ENCODE data around the gene TCAP.
A peak's percentile ranks its signal among the peaks of the same experiment; 100 is the strongest.

The TCAP gene

DNA sequence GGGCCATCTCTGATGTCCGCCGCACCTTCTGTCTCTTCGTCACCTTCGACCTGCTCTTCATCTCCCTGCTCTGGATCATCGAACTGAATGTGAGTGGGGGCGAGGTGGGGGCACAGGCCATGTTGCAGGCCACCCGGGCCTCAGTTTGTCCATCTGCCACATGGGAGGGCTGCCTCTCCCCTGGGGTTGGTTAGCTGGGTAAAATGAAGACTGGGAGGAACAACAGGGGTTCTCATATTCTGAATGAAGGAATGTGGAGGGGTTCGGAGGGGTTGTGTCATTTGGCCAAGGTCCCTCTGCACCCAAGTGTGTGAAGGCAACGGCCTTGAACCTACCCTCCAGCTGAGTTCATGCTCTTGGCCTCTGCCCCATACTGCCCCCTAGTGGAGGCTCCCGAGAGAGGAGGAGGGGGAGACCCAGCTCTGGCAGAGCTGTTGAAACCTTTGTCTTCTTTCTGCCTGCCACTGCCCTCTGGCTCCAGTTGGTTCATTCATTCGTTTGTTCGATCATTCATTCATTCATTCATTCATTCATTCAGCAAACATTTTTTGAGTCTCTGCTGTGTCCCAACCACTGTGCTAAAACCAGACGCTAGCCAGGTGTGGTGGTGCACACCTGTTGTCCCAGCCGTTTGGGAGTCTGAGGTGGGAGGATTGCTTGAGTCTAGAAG, 11.4 kb upstream of the TCAP start:
- no CpG with 5 or more reads among the region's 14 CpGs for WGBS (ENCODE audit: extremely low coverage, insufficient coverage, insufficient read length)
- H3K14ac ChIP-seq (ENCODE audit: low read length): no peak overlapping the region
- H3K79me2 ChIP-seq (ENCODE audit: control insufficient read depth, insufficient read depth, low read length, poor library complexity): no peaks in the 10 kb centered on the region
- H2BK120ac ChIP-seq (ENCODE audit: insufficient read depth, low read length, poor library complexity): no peak overlapping the region
- H3K4me1 ChIP-seq (ENCODE audit: control insufficient read depth in 1 of 2, insufficient read depth in 2 of 2, low read length in 2 of 2): peaks cover 4 to 8% of the 10 kb centered on the region in 2 experiments
- no peak overlapping the region for H3K9ac ChIP-seq (ENCODE audit: low read length)
- no peak overlapping the region for H3K4me2 ChIP-seq (ENCODE audit: low read length)
- no peak overlapping the region for H4K8ac ChIP-seq (ENCODE audit: low read depth, low read length)
- H2BK12ac ChIP-seq (ENCODE audit: low read length): no peak overlapping the region
- H3K9me3 ChIP-seq (ENCODE audit: insufficient read depth, low read depth, low read length): no peaks in the 10 kb centered on the region
- H2AK5ac ChIP-seq (ENCODE audit: low read length): no peak overlapping the region
- no peak overlapping the region for H2BK5ac ChIP-seq (ENCODE audit: low read depth, low read length, poor library complexity)
- H3K79me1 ChIP-seq (ENCODE audit: low read length): no peaks in the 10 kb centered on the region
- no peak overlapping the region for H3K23ac ChIP-seq (ENCODE audit: low read length)
- peak in 1 of 2 donors; percentile 70 for DNase-seq
- H3K36me3 ChIP-seq (ENCODE audit: control insufficient read depth in 1 of 2, insufficient read depth in 2 of 2, low read length in 2 of 2): peaks cover 10 to 18% of the 10 kb centered on the region in 2 experiments
- H2AFZ ChIP-seq (ENCODE audit: insufficient read depth, low read length, poor library complexity): no peak overlapping the region
- no peak overlapping the region for H3K4me3 ChIP-seq (ENCODE audit: low read depth, low read length)
- H3K27me3 ChIP-seq (ENCODE audit: insufficient read depth, low read length): no peaks in the 10 kb centered on the region
- H4K12ac ChIP-seq (ENCODE audit: low read depth, low read length): no peak overlapping the region
- H3K18ac ChIP-seq (ENCODE audit: low read length): no peak overlapping the region
- H3K4ac ChIP-seq (ENCODE audit: low read depth, low read length): no peak overlapping the region
- no peak overlapping the region for H3K27ac ChIP-seq (ENCODE audit: low read depth, low read length)
- no peak overlapping the region for H4K91ac ChIP-seq (ENCODE audit: low read depth, low read length)

GRCh38 chr17:39655105-39655504, 10.0 kb upstream of the TCAP start:
- H4K12ac ChIP-seq (ENCODE audit: low read depth, low read length): no peak overlapping the region
- H4K91ac ChIP-seq (ENCODE audit: low read depth, low read length): no peak overlapping the region
- no peaks in the 10 kb centered on the region for H3K79me1 ChIP-seq (ENCODE audit: low read length)
- H3K4me1 ChIP-seq (ENCODE audit: control insufficient read depth in 1 of 2, insufficient read depth in 2 of 2, low read length in 2 of 2): peaks cover 4 to 8% of the 10 kb centered on the region in 2 experiments
- H2AK5ac ChIP-seq (ENCODE audit: low read length): no peak overlapping the region
- no peaks in the 10 kb centered on the region for H3K79me2 ChIP-seq (ENCODE audit: control insufficient read depth, insufficient read depth, low read length, poor library complexity)
- no peak for DNase-seq
- no peak overlapping the region for H3K23ac ChIP-seq (ENCODE audit: low read length)
- H3K4me3 ChIP-seq (ENCODE audit: low read depth, low read length): no peak overlapping the region
- no peak overlapping the region for H3K4me2 ChIP-seq (ENCODE audit: low read length)
- H3K14ac ChIP-seq (ENCODE audit: low read length): no peak overlapping the region
- no peak overlapping the region for H4K8ac ChIP-seq (ENCODE audit: low read depth, low read length)
- no peaks in the 10 kb centered on the region for H3K27me3 ChIP-seq (ENCODE audit: insufficient read depth, low read length)
- H3K36me3 ChIP-seq (ENCODE audit: control insufficient read depth in 1 of 2, insufficient read depth in 2 of 2, low read length in 2 of 2): peaks cover 12 to 28% of the 10 kb centered on the region in 2 experiments
- no peak overlapping the region for H2BK12ac ChIP-seq (ENCODE audit: low read length)
- H3K9me3 ChIP-seq (ENCODE audit: insufficient read depth, low read depth, low read length): no peaks in the 10 kb centered on the region
- no peak overlapping the region for H3K9ac ChIP-seq (ENCODE audit: low read length)
- WGBS (ENCODE audit: extremely low coverage, insufficient coverage, insufficient read length): no CpG with 5 or more reads among the region's 2 CpGs
- H3K18ac ChIP-seq (ENCODE audit: low read length): no peak overlapping the region
- H2BK5ac ChIP-seq (ENCODE audit: low read depth, low read length, poor library complexity): no peak overlapping the region
- no peak overlapping the region for H2BK120ac ChIP-seq (ENCODE audit: insufficient read depth, low read length, poor library complexity)
- no peak overlapping the region for H3K27ac ChIP-seq (ENCODE audit: low read depth, low read length)
- no peak overlapping the region for H2AFZ ChIP-seq (ENCODE audit: insufficient read depth, low read length, poor library complexity)
- no peak overlapping the region for H3K4ac ChIP-seq (ENCODE audit: low read depth, low read length)

GRCh38 chr17:39658346-39658745, 6.8 kb upstream of the TCAP start:
- H2AK5ac ChIP-seq (ENCODE audit: low read length): no peak overlapping the region
- no peak overlapping the region for H2AFZ ChIP-seq (ENCODE audit: insufficient read depth, low read length, poor library complexity)
- no peak overlapping the region for H3K4me2 ChIP-seq (ENCODE audit: low read length)

DNA sequence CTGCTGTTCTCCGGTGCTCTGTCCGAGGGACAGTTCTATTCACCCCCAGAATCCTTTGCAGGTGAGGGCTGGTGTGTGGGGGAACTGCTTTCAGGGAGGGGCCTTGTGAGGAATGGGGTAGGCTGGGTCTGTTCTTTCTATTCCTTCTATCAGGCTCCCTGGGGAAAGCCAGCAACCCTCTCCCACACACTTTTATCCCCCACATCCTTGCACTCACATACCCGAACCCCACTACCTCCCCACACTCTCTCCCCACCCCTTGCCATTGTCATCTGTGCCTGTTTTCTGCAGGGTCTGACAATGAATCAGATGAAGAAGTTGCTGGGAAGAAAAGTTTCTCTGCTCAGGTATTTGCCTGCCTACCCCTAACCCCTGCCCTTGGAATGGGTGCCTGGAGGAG, 6.4 kb upstream of the TCAP start:
- no peaks in the 10 kb centered on the region for H3K79me1 ChIP-seq (ENCODE audit: low read length)
- H3K36me3 ChIP-seq (ENCODE audit: control insufficient read depth in 1 of 2, insufficient read depth in 2 of 2, low read length in 2 of 2): peaks cover 31 to 50% of the 10 kb centered on the region in 2 experiments
- no peak overlapping the region for H3K14ac ChIP-seq (ENCODE audit: low read length)
- H2AK5ac ChIP-seq (ENCODE audit: low read length): no peak overlapping the region
- H3K4ac ChIP-seq (ENCODE audit: low read depth, low read length): no peak overlapping the region
- H4K91ac ChIP-seq (ENCODE audit: low read depth, low read length): no peak overlapping the region
- H3K27ac ChIP-seq (ENCODE audit: low read depth, low read length): no peak overlapping the region
- H3K23ac ChIP-seq (ENCODE audit: low read length): no peak overlapping the region
- no peak overlapping the region for H2AFZ ChIP-seq (ENCODE audit: insufficient read depth, low read length, poor library complexity)
- no peak overlapping the region for H4K12ac ChIP-seq (ENCODE audit: low read depth, low read length)
- DNase-seq: no peak
- no peak overlapping the region for H4K8ac ChIP-seq (ENCODE audit: low read depth, low read length)
- H3K9ac ChIP-seq (ENCODE audit: low read length): no peak overlapping the region
- no peak overlapping the region for H3K4me3 ChIP-seq (ENCODE audit: low read depth, low read length)
- H3K9me3 ChIP-seq (ENCODE audit: insufficient read depth, low read depth, low read length): peaks cover 1% of the 10 kb centered on the region
- H2BK12ac ChIP-seq (ENCODE audit: low read length): no peak overlapping the region
- H3K79me2 ChIP-seq (ENCODE audit: control insufficient read depth, insufficient read depth, low read length, poor library complexity): no peaks in the 10 kb centered on the region
- 100% methylated on average over 1 of the region's 3 CpGs for WGBS (ENCODE audit: extremely low coverage, insufficient coverage, insufficient read length)
- peaks cover 0 to 2% of the 10 kb centered on the region in 2 experiments for H3K4me1 ChIP-seq (ENCODE audit: control insufficient read depth in 1 of 2, insufficient read depth in 2 of 2, low read length in 2 of 2)
- no peak overlapping the region for H2BK5ac ChIP-seq (ENCODE audit: low read depth, low read length, poor library complexity)
- H3K18ac ChIP-seq (ENCODE audit: low read length): no peak overlapping the region
- no peak overlapping the region for H3K4me2 ChIP-seq (ENCODE audit: low read length)
- H2BK120ac ChIP-seq (ENCODE audit: insufficient read depth, low read length, poor library complexity): no peak overlapping the region
- H3K27me3 ChIP-seq (ENCODE audit: insufficient read depth, low read length): no peaks in the 10 kb centered on the region

More at GRCh38 chr17:39658346-39658745, 6.8 kb upstream of the TCAP start:
- Histone ChIP-seq H3K9me3 (ENCODE audit: insufficient read depth, low read depth, low read length) (peaks cover 1% of the 10 kb centered on the region), H3K4me1 (ENCODE audit: control insufficient read depth in 1 of 2, insufficient read depth in 2 of 2, low read length in 2 of 2) (no peaks in the 10 kb centered on the region), H4K12ac (ENCODE audit: low read depth, low read length) (no peak overlapping the region), H2BK12ac (ENCODE audit: low read length) (no peak overlapping the region), H4K8ac (ENCODE audit: low read depth, low read length) (no peak overlapping the region), H3K27ac (ENCODE audit: low read depth, low read length) (no peak overlapping the region), H3K79me2 (ENCODE audit: control insufficient read depth, insufficient read depth, low read length, poor library complexity) (no peaks in the 10 kb centered on the region), H3K18ac (ENCODE audit: low read length) (no peak overlapping the region), H2BK5ac (ENCODE audit: low read depth, low read length, poor library complexity) (no peak overlapping the region), H3K27me3 (ENCODE audit: insufficient read depth, low read length) (no peaks in the 10 kb centered on the region), H2BK120ac (ENCODE audit: insufficient read depth, low read length, poor library complexity) (no peak overlapping the region), H4K91ac (ENCODE audit: low read depth, low read length) (no peak overlapping the region), H3K23ac (ENCODE audit: low read length) (no peak overlapping the region), H3K4ac (ENCODE audit: low read depth, low read length) (no peak overlapping the region), H3K14ac (ENCODE audit: low read length) (no peak overlapping the region), H3K4me3 (ENCODE audit: low read depth, low read length) (no peak overlapping the region), H3K79me1 (ENCODE audit: low read length) (no peaks in the 10 kb centered on the region), H3K9ac (ENCODE audit: low read length) (no peak overlapping the region), H3K36me3 (ENCODE audit: control insufficient read depth in 1 of 2, insufficient read depth in 2 of 2, low read length in 2 of 2) (peaks cover 33 to 50% of the 10 kb centered on the region in 2 experiments)
- no CpG with 5 or more reads among the region's 11 CpGs for WGBS (ENCODE audit: extremely low coverage, insufficient coverage, insufficient read length)
- no peak for DNase-seq
